B cell (primary cell): Measurements from ENCODE around the gene CAMK1D.

ENCODE experiments used
- EZH2 ChIP-seq: IDR thresholded peaks from 2 replicates; pipeline ENCODE4 v1.6.1; 2012; ENCODE audit warnings: borderline replicate concordance, low read depth, mild to moderate bottlenecking, moderate library complexity, low read length; ENCODE audit not compliant: insufficient read depth, poor library complexity, severe bottlenecking
- TF ChIP-seq, protein P1 (sequence below): fragments of 200-600 bp; IDR thresholded peaks from one replicate; pipeline ENCODE4 v1.8.0; 2022; ENCODE audit warnings: antibody characterized with exemption, mild to moderate bottlenecking

DNA sequence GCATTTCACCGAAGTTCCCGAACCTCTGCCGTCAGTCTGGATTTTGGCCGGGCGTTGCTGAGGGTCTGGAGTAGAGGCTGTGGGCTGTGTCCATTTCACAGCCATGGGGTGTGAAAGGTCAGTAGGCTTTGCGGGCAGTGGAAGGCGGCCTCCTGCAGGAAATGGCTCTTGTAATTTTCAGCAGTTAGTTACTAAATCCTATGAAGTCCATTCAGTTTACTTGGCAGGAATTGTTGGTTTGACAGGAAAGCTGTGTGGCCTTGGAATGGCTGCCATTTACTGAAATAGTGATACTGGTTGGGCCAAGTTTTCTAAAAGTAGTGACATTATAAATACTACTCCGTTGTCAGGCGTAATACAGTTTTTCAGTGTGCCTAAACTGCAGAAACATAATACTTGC is 348.4 kb downstream of the CAMK1D start:
- TF ChIP-seq, protein P1, sequence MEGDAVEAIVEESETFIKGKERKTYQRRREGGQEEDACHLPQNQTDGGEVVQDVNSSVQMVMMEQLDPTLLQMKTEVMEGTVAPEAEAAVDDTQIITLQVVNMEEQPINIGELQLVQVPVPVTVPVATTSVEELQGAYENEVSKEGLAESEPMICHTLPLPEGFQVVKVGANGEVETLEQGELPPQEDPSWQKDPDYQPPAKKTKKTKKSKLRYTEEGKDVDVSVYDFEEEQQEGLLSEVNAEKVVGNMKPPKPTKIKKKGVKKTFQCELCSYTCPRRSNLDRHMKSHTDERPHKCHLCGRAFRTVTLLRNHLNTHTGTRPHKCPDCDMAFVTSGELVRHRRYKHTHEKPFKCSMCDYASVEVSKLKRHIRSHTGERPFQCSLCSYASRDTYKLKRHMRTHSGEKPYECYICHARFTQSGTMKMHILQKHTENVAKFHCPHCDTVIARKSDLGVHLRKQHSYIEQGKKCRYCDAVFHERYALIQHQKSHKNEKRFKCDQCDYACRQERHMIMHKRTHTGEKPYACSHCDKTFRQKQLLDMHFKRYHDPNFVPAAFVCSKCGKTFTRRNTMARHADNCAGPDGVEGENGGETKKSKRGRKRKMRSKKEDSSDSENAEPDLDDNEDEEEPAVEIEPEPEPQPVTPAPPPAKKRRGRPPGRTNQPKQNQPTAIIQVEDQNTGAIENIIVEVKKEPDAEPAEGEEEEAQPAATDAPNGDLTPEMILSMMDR: no peak
- TF ChIP-seq EZH2: no peak
